GM18498 (cell line): Measurements from ENCODE around the gene ARSG.
"Not testable (repeated sequence)": the region's sequence is repeated elsewhere in the genome, so short reads cannot be mapped to it uniquely, and the experiment has no call there.

Source experiments
- ATAC-seq: cut with Tn5 transposase; IDR thresholded peaks from one replicate; pipeline ENCODE4 v1.9.1; 2021; ENCODE audit warnings: mild to moderate bottlenecking, moderate library complexity; ENCODE audit not compliant: unreplicated experiment

The ARSG gene

DNA sequence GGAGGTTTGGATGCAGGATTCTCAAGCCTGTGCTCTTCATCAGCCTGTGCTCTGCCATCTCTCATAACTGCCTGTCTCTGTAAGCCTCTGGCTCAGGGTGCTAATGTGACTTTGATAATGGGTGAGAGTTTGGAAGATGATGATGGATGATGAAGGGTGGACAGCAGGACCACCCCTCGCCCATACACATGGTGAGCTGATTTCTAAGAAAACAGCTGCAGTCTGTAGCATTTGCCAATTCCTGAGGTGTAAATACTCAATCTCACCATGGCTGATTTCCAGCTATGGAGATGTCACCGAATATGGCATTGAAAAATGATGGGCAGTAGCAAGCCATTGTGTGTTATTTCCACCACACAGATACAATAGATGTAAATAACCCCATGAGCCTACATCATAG is 74.2 kb downstream of the ARSG start:
- no peak for ATAC-seq

DNA sequence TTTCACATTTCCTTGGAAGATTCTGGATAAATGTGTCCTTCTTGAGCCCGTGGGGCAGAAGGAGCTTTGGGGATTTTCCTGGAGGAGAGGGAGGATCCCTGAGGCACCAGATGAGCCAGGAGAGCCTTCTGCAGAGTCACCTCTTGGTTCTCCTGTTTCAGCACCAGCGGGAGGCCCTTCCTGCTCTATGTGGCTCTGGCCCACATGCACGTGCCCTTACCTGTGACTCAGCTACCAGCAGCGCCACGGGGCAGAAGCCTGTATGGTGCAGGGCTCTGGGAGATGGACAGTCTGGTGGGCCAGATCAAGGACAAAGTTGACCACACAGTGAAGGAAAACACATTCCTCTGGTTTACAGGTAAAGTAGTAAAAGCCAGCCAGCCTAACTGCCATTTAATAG is 77.1 kb downstream of the ARSG start:
- no peak for ATAC-seq

DNA sequence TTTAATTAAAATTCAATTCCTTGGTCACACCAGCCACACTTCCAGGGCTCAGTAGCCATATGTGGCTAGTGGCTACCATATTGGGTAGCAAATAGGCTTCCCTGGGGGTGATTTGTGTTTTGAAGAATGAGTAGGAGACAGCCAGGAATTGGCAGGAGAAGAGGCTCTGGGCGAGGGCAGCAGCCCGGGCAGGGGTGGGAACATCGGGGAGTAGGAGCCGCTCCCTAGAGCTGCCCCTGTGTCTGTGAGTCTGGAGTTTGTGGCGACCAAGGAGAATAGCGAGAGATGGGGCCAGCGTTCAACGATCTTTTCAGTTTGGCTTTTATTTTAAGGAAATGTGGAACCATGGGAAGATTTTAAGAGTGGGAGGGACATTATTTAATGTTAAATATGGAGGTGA is 84.3 kb downstream of the ARSG start:
- no peak for ATAC-seq

DNA sequence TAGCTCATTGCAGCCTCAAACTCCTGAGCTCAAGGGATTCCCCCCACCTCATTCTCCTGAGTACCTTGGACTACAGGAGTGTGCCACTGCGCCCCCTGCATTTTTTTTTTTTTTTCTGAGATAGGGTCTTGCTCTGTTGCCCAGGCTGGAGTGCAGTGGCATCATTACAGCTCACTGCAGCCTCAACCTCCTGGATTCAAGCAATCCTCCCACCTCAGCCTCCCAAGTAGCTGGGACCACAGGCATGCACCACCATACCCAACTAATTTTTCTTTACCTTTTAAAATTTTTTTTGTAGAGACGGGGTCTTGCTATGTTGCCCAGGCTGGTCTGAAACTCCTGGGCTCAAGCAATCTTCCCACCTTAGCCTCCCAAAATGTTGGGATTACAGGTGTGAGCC is 84.9 kb downstream of the ARSG start:
- ATAC-seq: not testable (repeated sequence)

DNA sequence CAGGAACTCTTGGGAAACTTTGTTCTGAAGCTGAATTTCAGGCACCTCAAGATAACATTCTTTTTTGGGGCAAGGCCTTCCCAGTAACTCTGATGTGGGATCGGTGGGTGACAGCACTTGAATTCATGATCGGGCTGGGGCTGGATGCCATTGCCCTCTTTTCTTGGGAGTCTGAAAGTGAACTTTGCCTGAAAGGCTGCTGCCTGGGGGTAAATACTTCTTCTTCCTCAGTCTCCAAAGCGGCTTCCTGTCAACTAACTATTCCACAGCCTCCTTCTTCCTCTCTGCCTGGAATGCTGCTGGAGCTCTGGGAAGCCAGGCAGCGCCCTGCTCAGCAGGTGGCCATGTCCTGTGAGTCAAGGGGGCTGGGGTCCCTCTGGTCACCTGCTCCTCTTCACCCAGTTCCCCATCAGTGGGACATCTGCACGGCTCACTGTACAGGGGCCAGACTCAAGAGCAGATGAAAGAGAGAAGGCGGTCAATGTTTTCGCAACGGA is 86.5 kb downstream of the ARSG start:
- ATAC-seq: no peak

DNA sequence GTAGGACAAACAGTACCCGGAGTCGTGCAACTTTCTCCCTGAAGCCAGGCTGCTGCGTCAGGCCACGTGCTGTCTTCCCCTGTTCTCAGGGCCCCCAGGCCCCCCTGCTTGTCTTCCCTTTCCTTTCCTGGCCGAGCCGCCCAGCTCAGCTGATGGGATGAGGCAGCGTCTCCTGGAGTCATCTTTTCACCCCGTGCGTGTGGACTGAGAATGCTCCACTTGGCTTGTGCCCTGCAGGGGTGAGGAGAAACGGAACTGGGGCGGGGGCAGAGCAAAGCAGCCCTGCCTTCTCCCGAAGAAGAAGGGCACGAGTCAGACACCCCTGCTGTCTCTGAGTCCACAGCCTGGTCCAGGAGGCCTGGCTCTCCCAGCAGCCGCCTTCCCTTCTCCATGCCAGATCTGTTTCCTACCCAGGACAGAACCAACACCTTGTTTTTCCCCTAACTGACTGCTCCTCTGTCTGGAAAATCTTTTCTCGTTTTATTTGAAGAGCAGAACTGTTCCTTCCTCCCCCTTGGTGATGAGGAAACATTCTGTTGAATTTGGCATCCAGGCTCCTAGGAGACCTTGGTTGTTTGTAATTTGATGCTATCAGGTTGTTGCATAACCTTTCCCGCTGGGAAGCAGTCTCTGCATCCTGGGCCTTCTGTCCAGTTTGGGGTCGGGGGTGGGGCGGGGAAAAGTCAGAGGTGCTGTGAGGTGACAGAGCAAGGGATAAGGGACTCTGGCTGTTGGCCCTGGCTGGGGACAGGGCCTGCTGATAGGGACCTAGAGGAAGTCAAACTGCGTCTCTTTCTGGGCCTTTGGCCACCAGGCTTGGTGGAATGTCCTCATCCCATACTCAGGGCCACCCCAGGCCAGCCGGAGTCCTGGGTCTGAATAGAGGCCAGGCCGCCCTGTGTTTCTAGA is 87.2 kb downstream of the ARSG start:
- ATAC-seq: no peak

DNA sequence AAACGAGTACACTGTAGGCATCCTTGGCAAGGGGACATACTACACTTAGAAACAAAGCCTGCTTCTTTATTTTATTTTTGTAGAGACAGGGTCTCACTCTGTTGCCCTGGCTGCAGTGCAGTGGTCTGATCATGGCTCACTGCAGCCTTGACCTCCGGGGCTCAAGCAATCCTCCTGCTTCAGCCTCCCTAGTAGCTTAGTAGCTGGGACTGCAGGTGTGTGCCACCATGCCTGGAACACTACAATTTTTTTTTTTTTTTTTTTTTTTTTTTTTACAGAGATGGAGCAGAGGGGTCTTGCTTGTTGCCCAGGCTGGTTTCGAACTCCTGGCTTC is 87.8 kb downstream of the ARSG start:
- ATAC-seq: no peak

DNA sequence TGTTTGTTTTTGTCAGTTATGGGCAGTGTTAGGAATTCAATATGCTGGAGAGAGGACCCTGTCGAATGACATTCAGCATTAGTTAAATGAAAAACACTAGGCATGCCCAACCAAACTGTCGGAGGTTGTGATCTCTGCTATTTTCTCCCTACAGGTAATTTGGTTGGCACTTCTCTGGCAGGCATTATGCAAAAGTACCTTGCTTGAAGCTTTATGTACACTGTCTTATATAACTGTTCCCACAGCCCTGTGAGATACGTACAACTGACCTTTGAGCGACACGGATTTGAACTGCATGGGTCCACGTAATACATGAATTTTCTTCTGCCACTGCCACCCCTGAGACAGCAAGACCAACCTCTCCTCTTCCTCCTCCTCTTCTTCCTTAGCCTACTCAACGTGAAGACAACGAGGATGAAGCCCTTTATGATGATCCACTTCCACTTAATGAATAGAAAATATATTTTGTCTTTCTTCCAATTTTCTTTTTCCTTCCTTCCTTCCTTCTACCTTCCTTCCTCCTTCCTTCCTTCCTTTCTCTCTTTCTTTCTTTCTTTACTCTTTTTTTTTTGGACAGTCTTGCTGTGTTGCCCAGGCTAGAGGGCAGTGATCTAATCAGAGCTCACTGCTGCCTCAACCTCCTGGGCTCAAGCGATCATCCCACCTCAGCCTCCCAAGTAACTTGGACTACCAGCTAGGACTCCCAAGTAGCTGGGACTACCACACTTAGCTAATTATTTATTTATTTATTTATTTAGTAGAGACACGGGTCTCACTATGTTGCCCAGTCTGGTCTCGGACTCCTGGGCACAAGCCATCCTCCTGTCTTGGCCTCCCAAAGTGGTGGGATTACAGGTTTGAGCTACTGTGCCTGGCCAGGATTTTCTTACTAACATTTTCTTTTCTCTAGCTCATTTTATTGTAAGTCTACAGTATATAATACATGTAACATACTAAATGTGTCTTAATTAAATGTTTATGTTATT is 88.7 kb downstream of the ARSG start:
- ATAC-seq: no peak

DNA sequence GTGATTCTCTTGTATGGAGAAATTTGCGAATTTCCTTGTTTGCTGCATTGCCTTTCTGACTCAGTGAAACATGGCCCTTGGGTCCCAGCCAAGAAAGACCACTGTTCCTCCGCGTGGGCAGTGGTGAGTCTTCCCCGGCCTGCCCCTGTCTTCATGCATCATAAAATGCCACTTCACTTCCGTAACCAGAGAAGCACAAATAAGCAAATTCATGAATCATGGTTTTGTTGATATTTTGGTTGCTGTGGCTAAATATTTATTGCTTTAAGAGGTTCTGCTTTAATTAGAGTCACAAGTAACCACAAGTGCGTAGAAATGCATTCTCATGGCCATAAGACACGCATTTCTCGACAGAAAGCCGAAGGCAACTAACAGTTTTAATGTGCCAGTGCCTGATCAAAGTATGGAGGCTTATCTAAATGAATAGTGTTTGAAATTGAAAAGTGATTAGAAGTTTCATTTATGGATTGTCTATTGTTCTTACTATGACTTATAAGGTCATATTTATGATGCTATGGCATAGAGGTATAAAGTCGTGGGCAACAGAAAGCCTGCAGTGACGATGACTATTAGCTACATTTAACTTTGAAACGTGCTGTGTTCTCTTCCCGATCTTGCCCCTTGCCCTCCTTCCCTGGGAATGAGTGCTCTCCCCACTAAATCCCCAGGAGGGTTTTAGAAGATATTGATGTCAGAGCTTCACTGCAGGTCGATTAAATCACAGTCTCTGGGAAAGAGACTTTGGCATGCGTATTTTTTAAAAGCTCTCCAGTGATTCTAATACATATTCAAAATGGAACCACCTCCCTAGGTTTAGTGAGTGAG is 90.0 kb downstream of the ARSG start:
- ATAC-seq: no peak

DNA sequence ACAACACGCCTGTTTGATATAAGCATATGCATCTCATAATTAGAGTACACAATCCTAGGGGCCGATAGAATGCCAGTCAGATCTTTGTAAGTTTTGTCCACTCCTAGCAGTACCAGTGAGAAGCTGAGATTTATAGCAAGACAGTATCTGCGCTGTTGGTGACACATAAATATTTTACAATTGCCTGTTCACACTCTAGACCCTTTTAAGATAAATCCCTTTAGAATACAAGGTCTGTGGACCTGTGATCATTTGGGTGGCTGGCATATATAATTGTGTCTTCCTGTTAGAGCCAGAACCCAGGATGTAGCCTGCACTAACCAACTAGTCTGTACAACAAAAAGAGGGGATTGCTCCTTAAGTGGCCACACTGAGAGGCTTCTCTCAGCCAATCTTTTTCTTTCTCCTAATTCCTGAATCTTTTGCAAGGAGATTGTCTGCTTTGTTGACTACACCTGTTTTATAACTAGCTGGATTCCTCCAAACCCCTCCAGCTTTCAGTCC is 91.3 kb downstream of the ARSG start:
- no peak for ATAC-seq

DNA sequence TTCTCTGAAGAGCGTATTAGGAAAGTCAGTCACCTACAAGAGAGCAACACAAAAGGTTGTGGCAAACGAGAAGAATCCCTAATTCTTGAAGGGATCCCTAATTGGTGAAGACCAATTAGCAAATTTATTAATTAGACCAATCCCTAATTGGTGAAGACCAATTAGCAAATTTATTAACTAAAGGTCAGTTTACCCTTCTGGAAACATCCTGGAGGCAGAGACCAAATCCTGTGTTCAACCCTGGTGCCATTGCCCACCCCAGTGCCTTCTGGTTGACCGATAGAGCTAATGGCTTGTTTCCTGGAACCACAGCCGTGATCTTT is 91.8 kb downstream of the ARSG start:
- no peak for ATAC-seq

DNA sequence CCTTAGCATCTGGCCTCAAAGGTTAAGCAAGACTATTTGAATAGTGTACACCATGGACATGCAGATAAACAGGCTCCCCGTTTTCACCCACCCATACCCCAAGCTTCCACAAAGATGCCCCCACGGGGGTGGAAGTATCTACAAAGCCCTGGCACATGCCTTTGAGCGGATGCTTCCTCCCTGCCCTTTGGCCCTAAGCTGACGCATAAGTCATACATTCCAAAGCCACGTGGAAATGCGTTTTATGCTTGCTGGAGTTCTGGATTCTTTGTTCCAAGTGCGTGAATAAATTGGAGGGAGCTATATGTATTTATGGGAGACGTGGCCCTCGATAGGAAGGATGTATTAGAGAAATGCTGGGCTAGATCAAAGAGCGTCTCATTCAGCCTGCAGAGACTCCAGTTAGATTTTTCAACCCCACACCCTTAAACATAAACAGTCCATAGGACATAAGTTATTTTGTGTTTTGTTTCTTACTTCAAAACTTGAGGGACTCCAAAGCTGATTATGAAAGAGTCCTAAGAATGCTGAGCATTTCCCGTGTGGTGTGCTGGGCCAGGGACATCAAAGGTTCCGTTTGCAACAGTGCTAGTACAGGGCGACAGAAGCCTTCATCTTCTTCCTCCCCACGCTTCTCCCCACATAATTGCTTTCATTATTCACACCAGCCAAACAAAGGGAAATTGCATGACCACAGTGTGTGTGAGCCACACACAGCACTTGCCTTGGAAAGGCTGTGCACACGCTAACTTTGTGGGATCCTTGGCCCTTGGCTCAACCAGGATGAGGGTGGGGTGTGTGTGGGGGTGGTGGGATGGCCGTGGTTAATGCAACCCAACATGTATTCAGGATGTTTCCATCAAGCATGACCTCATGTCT is 92.4 kb downstream of the ARSG start:
- no peak for ATAC-seq

DNA sequence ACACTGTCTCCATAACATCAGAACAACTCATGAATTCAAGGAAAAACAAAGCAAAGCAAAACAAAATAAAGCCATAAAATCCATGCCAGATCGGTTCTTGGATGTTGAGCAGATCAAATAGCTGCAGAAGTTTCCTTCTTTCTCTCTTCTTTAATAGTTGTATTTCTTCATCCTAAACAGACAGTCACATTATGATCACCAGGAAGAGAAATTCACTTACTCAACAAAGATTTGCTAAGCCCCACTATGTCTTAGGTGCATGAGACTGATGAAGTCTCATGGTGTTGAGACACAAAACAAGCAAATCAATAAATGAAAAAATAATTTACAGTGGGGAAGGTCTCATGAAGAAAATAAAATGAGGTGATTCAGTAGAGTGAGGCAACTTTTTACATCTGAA is 93.2 kb downstream of the ARSG start:
- ATAC-seq: no peak

DNA sequence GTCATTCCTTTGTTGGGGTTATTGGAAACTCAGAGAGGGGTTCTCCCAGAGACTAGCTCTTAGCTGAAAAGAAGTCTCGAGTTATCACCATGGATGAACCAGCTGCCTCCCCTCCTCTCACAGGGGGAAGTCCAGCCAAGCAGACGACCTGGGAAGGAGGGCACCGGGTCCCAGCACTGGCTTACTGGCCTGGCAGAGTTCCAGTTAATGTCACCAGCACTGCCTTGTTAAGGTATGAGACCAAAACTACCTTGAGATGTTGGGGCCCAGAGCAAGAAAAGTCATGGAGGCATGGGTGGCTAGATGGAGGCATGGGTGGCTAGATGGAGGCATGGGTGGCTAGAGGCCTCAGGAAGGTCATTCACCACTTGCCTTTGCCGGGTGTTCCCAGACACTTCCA is 93.6 kb downstream of the ARSG start:
- ATAC-seq: no peak

DNA sequence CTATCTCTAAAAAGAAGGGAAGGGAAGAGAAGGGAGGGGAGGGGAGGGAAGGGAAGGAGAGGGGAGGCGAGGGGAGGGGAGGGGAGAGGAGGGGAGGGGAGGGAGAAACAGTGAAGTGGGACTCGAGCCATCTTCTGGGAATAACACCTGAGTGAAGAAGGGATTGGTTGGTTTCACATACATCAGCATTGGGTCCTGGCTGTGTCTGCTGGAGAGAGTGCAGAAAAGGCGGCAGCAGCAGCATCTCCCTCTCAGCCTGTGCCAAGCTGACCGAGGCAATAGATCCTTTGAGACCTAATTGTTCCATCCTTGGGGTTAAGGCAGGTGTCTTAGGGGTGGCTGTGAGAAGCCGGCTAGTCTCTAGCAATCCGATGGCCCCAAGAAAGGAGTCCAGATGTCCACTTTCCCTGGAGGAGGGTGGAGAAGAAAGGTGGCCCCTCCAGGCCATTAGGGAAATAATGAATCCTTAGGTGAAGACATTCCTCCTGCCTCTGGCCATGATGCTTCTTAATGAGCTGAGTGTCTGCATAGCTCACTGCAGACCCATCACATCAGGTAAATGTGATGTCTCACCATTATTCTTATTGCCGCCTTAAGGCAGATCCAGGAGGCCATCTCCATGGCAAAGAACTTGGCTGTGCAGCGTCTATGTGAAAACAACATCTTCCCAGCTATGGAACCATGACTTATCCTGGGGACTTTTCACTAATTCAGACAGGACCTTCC is 94.4 kb downstream of the ARSG start:
- ATAC-seq: no peak

DNA sequence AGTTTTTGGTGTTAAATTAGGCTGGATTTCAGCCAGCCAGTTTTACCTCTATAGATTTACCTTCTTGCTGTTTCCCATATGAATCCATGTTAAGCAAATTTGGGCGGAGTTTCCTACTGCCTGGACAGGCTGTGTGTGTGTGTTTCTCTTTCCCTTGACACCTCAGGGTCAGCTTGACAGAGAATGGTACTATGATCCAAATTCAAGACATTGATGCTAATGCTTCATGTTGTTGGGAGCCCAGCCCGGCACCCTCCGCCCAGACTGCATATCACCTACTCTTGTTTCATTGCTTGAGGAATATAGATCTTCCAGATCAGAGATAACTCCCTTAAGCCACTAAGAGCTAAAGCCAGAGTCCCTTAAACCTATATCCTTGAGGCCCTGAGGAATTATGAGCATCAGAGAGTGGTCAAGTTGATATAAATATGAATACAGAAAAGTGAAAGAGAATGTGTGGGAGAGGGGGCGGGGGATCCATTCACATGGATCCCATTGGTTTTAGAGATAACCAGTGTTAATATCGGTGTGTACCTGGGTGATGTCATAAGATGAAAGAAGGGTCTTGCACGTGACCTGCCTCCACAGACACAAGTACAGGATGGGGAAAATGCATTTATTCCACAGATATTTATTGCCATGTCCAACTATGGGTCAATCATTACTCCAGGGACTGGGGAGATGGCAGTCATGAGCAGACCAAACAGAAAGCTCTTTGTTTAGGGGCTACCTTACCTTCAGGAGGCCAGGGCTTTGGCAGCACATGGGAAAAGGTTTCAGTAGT is 96.3 kb downstream of the ARSG start:
- no peak for ATAC-seq

DNA sequence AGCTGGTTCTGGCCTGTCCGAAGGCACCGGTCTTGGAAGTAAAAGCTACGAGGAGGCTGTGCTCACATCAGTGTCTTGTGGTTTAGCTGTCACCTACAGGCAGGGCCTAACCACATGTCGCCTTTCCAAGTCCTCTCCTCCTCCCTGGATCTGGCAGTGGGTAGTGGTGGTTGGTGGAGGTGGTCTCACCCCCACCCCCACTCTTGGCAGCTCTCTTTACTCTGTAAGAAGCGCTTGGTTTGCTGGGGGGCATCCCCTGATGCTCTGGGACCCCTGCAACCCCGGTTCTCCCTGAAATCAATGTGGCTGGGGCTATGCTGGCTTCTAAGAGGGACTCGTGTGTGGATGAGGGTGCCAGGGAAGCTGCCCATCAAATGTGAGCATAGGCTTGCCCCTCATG is 97.7 kb downstream of the ARSG start:
- no peak for ATAC-seq

DNA sequence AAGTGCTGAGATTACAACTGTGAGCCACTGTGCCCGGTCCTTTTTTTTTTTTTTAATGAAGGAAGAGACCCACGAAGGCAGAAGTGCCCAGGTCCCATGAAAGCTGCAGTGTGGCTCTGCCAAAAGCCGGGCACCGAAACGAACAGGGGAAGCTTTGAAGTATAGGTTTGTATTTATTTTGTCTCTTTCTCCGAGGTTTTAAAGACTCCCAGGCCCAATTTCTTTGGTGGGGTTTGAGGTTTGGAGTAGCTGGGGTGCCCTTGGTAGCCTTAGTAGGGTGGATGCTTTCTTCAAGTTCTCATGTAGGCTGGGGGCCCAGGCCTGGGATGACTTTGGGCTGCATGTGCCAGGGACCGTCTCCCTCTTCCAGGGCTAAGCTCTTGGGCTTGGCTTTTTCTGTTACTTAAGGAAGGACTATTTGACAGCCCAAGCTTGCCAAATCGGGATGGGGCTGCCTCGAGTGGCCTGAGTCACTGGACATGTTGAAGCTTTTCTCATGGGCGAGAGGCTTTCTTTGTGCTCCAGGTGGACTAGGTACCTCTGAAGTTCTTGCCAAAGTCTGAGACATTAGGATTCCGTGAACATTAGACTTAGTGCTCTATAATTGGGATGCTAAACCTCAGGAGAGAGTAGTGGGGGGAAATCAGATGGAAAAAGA is 99.7 kb downstream of the ARSG start:
- no peak for ATAC-seq
